GM04503 (cell line): ENCODE results near the gene FBXO41.
A peak's percentile ranks its signal among the peaks of the same experiment; 100 is the strongest.

Experiments used
- DNase-seq: peaks from one replicate; pipeline ENCODE4 v3.0.0-alpha.2; 2012; ENCODE audit warnings: low read depth

Gene FBXO41

DNA sequence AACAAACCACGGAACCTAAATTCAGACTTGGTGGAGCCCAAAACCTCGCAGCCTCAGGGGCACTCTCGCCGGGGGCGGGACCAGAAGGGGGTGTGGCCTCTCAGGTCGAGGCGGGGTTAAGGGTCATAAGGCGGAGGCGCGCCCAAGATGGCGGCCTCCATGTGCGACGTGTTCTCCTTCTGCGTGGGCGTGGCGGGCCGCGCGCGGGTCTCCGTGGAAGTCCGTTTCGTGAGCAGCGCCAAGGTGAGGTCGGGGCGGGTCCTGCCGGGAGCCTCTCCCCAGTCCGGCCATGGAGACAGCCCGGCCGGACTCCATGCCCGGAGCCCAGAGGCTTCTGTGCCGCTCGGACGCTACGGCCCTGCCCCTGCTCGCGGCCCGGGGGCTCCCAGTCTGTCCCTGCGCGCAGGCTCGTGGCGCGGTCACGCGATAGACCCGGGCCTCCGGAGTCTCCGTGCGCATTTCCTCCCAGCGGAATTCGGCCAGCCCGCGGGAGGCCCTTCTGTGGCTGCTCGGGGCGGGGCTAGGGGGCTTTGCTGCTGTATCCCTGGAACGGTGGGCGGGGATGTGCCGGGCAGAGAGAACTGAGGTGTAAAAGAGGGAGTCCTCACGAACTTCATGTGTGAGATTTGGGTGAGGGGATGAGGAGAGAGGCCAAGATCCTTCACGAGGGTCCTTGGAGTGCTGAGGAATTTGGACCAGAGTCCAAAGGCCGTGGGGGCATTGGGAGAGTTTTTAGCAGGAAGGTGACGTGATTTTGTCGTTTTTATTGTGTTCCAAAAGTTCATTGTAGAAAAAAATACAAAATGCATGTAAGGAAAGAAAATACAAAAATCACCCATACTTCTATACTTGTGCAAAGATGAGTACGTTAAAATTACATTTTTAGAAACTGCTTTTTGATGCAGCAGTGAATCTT lies 69.9 kb downstream of the FBXO41 start, which contains the start of gene SMYD5:
SMYD5 (plus strand) TSS at position 126 of the 916 bp plus-strand sequence; CDS start at position 148, 22 bp downstream.
- no peak for DNase-seq

- DNase-seq = peak; percentile 85
Observed at GRCh38 chr2:73212448-73213176, 71.7 kb downstream of the FBXO41 start.

DNA sequence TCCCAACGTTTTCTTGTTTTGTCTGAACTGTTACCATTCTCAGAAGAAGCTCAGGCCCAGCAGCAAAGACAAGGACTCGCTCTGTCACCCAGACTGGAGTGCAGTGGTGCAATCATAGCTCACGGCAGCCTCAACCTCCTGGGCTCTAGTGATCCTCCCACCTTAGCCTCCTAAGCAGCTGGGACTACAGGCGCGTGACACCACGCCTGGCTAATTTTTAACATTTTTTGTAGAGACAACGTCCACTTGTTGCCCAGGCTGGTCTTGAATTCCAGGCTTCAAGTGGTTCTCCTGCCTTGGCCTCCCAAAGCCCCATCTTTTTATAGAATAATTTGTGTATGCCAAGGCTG lies 72.2 kb downstream of the FBXO41 start:
- no peak for DNase-seq

- no peak for DNase-seq
Observed at GRCh38 chr2:73210696-73211095, 73.6 kb downstream of the FBXO41 start.

DNA sequence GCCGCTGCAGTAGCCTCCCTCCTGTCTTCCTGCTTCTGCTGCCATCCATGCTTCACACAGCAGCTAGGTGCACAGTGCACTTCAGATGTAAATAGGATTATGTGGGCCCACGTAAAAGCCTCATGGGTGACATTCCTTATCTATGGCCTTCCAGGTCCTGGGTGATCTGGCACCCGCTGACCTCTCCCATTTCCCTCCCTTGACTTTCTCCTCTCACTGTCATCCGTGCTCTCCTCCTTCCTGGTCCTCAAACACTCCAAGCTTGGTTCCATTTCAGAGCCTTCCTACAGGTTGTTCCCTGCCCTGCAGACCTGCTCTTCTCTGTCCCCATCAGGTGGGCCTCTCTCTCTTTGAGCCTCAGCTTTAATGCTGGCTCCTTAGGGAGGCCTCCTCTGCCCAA lies 74.3 kb downstream of the FBXO41 start:
- no peak for DNase-seq

- no peak for DNase-seq
Observed at GRCh38 chr2:73208258-73208657, 76.0 kb downstream of the FBXO41 start.

DNA sequence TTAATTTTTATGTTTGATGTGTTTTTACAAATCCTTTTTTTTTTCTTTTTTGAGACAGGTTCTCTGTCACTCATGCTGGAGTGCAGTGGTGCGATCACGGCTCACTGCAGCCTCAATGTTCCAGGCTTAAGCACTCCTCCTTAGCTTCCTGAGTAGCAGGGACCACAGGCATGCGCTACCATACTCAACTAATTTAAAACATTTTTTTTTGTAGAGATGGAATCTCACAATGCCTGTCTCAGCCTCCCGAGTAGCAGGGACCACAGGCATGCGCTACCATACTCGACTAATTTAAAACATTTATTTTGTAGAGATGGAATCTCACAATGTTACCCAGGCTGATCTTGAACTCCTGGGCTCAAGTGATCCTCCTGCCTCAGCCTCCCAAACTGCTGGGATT lies 78.7 kb downstream of the FBXO41 start:
- DNase-seq = peak; percentile 23
